GM12865 (cell line): ENCODE measurements around the gene DCST2.

Experiments
- DNase-seq: peaks from one replicate; pipeline ENCODE4 v3.0.0; 2010; ENCODE audit warnings: low read depth
- H3K4me3 ChIP-seq: 2 replicates; pipeline ENCODE4 v1.5.1; 2011; ENCODE audit warnings: mild to moderate bottlenecking, low read depth, low read length, control low read depth
- CTCF ChIP-seq: IDR thresholded peaks from 2 replicates; pipeline ENCODE4 v1.5.1; 2011; ENCODE audit warnings: low read length, control low read depth, low read depth, inconsistent platforms; ENCODE audit not compliant: insufficient read depth; ENCODE audit errors: missing control alignments

DCST2 gene

GRCh38 chr1:155068599-155068998 lies 35.0 kb upstream of the DCST2 start:
- no peak for TF ChIP-seq CTCF
- H3K4me3 ChIP-seq: no peak overlapping the region
- DNase-seq: no peak

GRCh38 chr1:155066777-155067176 lies 33.2 kb upstream of the DCST2 start:
- H3K4me3 ChIP-seq: no peak overlapping the region
- no peak for DNase-seq
- no peak for TF ChIP-seq CTCF

- no peak overlapping the region for H3K4me3 ChIP-seq
- DNase-seq: no peak
- no peak for TF ChIP-seq CTCF
These were observed 31.4 kb upstream of the DCST2 start for GRCh38 chr1:155064832-155065429.

GRCh38 chr1:155064111-155064831 lies 30.7 kb upstream of the DCST2 start:
- DNase-seq: peak; percentile 34
- no peak for TF ChIP-seq CTCF
- peak overlapping the region; percentile 79 for H3K4me3 ChIP-seq

- DNase-seq: peak; percentile 90
- no peak for TF ChIP-seq CTCF
- H3K4me3 ChIP-seq: peak within 1 kb of the TSS; percentile 79
These were observed 30.0 kb upstream of the DCST2 start, which contains the start of gene EFNA4 for GRCh38 chr1:155063550-155064110. Gene EFNA4, plus strand, starts transcription at chr1:155063740. Its CDS starts 84 bp downstream, at chr1:155063824.

- TF ChIP-seq CTCF: peak; percentile 86
- peak overlapping the region; percentile 79 for H3K4me3 ChIP-seq
- peak; percentile 63 for DNase-seq
These were observed 29.3 kb upstream of the DCST2 start for GRCh38 chr1:155062702-155063411.
